GM12892 (cell line): Measurements from ENCODE around the gene SPTLC2.

ENCODE experiments used
- DNase-seq: peaks from one replicate; pipeline ENCODE4 v3.0.0; 2011; ENCODE audit not compliant: insufficient read length
- FAIRE-seq: peaks from 2 replicates; lab custom pipeline; 2011; peaks lifted over from hg19 to GRCh38; lab: Jason Lieb, UNC
- POLR2A ChIP-seq: IDR thresholded peaks from 2 replicates; pipeline ENCODE4 v1.6.1; 2011; ENCODE audit warnings: low read depth, low read length, control low read depth
- POLR2AphosphoS5 ChIP-seq: IDR thresholded peaks from 2 replicates; pipeline ENCODE4 v1.6.1; 2011; ENCODE audit warnings: low read depth, low read length, control low read depth
- TAF1 ChIP-seq: IDR thresholded peaks from 2 replicates; pipeline ENCODE4 v1.6.1; 2011; ENCODE audit warnings: low read depth, mild to moderate bottlenecking, control low read depth, low read length, borderline replicate concordance

SPTLC2 gene

DNA sequence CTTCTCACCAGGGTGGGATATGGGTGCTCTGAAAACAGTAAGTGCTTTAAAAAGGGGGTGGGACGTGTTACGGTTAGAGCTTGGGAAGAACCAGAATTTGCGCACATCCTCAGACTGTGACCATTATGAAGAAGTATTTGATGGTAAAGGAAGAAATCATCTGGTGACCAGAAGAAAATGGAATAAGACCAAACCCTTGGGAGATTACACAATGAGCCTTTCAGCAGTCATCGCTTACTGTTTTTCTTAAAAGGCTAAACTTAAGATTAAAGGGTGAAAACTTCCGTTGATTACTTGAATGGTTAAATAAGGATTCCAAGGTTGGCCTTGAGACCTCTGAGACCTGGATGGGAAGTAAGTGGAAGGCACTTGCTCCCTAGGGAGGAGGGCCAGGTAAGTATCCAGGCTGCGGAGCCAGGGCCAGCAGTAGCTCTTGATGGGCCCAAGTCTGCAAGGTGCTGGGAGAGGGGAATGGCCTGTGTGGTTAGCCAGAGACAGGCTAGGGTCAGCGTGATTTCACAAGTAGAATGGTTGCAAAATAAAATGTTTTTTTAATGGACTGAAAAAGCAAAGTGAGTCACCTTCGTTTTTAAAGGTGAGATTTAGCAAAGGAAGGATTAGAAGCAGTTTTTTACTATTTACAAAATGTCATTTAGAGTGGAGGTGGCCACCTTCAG, 104.8 kb downstream of the SPTLC2 start:
- FAIRE-seq: no peak
- no peak for DNase-seq
- TF ChIP-seq POLR2A: no peak

DNA sequence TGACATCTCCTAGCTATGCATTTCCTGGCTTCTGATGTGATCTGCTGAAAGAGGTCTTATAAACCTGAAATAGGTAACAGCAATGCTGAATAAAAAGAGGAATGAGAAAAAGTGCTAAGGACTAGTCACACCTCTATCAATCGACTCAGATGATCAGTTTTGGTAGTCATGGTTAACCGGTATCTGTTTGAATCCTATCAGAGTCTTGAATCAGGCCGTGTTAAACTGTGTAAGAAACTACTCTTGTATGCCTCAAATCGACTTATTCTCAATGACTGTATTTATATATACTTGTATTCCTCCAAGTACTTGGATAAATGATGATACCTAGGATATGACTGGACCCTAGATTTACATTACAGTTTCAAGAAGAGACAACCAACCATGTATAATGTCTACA, 107.1 kb downstream of the SPTLC2 start:
- DNase-seq (no peak), FAIRE-seq (no peak)
- TF ChIP-seq TAF1: no peak
- TF ChIP-seq POLR2A: no peak
- TF ChIP-seq POLR2AphosphoS5: no peak

DNA sequence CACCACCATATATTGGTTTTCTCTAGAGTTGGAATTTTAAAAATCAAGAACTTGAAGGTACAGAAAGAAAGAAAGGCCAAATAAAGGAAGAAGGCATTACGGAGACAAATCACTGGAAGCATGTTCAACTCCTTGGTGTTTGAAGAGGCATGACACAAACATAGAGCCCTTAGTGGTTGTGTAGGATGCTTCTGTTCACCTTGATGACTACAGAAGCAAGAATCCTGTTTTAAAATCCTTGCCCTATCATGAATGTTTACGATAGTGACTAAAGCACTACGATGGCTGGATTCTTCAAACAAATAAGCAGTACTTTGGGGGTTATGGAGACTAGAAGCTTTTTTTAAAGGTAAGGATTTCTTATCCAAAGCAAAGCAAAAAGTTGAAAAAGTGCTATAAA, 107.6 kb downstream of the SPTLC2 start:
- TF ChIP-seq POLR2A (no peak), TAF1 (no peak), POLR2AphosphoS5 (no peak)
- FAIRE-seq (no peak), DNase-seq (no peak)

DNA sequence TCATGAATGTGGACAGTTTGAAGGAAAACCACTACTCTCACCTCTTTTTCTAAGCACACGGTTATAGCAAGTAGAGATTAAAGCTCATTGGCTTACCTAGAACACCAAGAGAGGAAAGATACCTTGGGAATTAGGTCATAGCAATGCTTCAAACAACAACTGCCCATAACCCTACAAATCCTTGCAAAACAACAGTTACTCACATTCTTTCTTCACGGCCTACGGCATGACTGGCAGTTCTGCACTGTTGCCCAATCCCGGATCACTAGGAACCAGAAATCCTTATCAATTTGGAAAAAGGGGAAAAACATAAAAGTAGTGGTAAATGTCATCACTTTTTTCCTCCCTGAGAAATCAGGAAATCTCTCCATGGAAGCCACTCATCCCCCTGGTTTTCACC, 108.2 kb downstream of the SPTLC2 start:
- DNase-seq: no peak
- FAIRE-seq: no peak

DNA sequence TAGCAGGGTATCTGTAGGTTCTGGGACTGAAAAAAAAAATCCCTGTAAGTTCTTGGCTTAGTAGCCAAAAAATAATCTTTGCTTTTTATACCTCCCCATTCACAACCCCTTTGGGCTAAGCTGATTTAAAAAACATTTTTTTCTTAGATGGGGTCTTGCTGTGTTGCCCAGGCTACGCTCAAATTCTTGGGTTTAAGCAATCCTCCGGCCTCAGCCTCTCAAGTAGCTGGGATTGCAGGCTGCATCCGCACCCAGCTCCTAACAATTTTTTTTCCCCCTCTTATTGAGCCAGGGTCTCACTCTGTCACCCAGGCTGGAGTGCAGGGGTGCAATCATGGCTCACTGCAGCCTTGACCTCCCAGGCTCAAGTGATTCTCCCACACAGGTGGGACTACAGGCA, 108.7 kb downstream of the SPTLC2 start:
- FAIRE-seq: no peak
- TF ChIP-seq POLR2A: no peak
- no peak for TF ChIP-seq TAF1
- no peak for TF ChIP-seq POLR2AphosphoS5
- DNase-seq: no peak

More for the DNA sequence above, 108.2 kb downstream of the SPTLC2 start:
- TF ChIP-seq TAF1: no peak
- TF ChIP-seq POLR2AphosphoS5: no peak
- TF ChIP-seq POLR2A: no peak

DNA sequence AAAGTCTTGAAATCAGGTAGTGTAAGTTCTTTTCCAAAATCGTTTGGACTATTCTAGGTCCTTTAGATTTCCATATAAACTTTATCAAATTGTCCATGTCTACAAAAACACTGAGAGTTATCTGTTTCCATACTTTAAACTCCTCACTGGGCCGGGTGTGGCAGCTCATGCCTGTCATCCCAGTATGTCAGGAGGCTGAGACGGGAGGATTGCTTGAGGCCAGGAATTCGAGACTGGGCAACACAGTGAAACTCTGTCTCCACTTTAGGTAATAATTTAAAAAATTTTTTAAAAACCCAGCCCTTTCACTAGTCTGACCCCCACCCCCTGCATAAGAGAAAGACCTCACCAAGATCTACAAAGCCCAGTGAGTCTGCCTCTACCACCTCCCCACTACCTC, 111.4 kb downstream of the SPTLC2 start:
- TF ChIP-seq TAF1 (no peak), POLR2A (no peak), POLR2AphosphoS5 (no peak)
- no peak for DNase-seq
- no peak for FAIRE-seq

DNA sequence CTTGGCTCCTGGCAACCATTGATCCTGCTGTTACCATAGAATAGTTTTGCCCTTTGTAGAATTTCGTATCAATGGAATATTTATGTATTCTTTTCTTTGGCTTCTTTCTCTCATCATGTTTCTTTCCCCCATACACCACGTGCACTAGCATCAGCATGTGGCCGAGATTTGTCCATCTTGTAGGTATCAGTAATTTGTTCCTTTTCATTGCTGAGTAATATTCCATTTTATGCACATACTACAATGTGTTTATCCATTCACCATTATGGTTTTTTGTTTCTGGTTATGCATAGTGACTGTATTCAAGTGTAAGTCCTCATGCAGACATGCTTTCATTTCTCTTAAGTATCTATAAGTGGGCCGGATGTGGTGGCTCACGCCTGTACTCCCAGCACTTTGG, 113.3 kb downstream of the SPTLC2 start:
- FAIRE-seq: no peak
- no peak for DNase-seq
- TF ChIP-seq TAF1 (no peak), POLR2A (no peak)

DNA sequence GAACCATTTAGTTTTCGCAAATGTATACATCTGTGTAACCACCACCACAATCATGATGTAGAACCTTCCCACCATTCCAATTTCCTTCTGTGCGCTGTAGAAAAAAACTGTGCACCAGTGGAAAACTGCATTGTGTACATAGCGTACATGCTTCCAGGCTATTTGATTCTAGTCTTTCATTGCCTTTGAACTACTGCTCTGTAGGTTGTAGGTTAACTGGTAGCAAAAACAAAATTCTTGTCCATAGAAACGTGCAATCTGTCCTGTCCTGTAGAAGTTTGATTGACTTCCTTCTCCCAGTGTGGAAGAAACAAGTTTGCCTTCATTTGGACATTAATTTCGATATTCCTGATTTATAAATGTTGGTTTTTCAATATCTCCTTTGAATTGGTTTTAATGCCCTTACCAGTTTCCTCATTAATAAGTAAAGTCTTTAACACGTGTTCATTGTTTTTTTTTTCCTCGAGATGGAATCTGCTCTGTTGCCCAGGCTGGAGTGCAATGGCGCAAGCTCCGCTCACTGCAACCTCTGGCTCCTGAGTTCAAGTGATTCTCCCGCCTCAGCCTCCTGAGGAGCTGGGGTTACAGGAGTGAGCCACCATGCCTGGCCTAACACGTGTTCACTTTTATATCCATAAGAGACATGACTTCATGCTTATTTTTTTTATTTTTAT, 114.2 kb downstream of the SPTLC2 start:
- DNase-seq (no peak), FAIRE-seq (no peak)
- no peak for TF ChIP-seq POLR2A
- no peak for TF ChIP-seq POLR2AphosphoS5
- no peak for TF ChIP-seq TAF1

DNA sequence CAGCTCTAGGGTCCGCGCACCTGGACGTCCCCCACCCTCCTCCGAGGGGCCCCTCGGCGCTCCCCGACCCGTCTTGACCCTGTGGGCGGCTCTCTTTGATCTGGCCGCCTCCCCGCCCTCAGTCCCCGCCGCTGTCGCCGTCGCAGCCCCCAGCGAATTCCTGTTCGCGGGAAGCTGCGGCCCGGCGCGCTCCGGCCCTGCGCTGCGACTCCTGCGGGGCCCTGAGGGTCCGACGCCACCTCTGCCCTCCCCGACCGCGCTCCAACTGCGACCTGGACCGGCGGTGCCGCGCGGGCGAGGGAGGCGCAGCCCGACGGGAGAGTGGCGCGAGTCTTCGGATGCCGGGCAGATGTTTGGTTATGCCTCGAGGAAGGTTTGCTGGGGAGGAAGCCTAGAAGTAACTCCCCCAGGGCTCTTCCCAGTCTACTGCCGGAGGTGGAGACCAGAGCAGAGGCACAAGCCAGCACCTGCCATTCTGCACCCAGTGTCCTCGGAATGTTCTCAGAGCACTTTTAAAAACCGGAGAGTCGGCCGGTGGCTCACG, 117.4 kb downstream of the SPTLC2 start:
- no peak for FAIRE-seq
- no peak for TF ChIP-seq TAF1
- no peak for TF ChIP-seq POLR2A
- no peak for TF ChIP-seq POLR2AphosphoS5
- peak; percentile 52 for DNase-seq

DNA sequence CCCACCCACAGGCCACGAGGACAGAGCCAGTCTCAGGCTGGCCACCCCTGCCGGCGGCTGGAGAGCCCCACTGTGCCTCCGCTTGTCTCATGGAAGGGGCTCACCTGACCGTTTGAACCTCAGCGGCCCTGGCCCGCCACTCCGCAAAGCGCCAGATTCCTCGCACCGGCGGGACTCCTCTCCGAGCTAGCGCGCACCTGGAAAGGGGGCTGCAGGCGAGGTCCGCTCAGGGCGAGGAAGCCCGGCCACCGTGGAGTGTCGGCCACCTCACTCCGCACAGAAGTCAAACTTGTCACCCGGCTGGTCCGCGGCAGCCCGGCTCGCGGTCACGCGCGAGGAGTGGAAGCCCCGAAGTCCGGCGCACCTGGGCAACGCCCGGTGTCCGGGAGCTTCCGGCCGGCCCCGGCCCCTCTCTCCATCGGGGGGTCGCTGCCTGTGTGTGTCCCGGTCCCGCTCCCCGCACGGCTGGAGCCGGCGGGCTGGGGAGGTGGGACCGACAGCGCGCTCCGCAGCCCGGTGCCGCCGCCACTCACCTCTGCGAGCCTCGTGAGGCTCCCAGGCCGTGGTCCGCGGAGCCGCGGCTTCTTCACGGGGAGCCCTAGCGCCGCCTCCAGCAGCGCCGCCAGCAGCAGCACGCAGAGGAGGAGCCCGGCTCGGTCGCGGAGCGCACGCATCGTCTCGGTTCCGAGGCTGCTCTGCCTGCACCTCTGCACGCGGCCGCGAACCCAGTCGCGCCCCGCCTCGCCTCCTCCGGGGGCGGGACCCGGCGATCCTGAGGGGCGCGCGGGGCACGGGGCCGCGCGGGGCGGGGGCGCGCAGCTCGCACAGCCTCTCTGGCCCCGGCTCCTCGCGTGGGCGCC, 118.1 kb downstream of the SPTLC2 start, which contains the start of gene ISM2:
Gene ISM2, minus strand, starts transcription at position 697 of the 860 bp plus-strand sequence. Its CDS starts 23 bp downstream, at position 674.
- TF ChIP-seq POLR2A (no peak), TAF1 (no peak), POLR2AphosphoS5 (no peak)
- FAIRE-seq: no peak
- DNase-seq: peak; percentile 67

DNA sequence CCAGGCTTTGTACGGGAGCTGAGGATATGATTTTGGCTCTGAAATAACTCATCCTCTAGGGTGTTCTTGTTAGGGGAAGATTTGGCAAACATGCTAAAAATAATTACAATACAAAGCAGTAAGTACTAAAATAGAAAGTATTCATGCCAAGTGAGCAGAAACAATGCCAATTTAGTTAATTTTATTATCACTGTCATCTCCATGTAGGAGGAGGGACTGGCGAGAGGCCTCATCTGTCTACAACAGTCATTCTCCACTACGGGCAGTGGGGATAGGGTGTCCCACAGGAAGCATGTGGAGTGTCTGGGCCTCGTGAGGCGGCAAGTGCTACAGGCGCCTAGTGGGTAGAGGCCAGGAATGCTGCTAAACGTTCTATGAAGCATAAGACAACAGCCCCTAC, 121.1 kb downstream of the SPTLC2 start:
- no peak for TF ChIP-seq TAF1
- no peak for TF ChIP-seq POLR2A
- TF ChIP-seq POLR2AphosphoS5: no peak
- FAIRE-seq: no peak
- DNase-seq: no peak

DNA sequence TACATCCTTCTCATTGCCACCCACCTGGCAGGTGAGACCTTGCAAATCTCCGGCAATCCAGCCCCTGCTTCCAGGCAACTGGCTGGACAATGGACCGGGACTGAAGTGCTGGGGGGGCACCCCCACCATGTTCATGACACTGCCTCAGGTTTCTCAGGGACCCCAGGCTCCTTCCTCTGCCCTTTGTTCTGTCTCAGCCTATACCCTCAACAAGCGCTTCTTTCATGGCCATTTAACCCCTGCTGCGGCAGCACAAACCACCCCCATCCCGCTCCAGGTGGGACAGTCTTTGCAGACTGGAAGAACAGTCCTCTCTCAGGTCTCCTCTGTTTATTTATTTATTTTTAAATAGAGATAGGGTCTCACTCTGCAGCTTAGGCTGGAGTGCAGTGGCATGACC, 125.4 kb downstream of the SPTLC2 start:
- DNase-seq (no peak), FAIRE-seq (no peak)
- TF ChIP-seq POLR2AphosphoS5 (no peak), POLR2A (no peak), TAF1 (no peak)
